GM12875 (cell line): Measurements from ENCODE around the gene AP4E1.
"Not testable (repeated sequence)": the region's sequence is repeated elsewhere in the genome, so short reads cannot be mapped to it uniquely, and the experiment has no call there.

Experiments
- H3K4me3 ChIP-seq: one replicate; pipeline ENCODE4 v1.5.1; 2011; ENCODE audit warnings: low read depth, low read length, control low read depth
- CTCF ChIP-seq: IDR thresholded peaks from 2 replicates; pipeline ENCODE4 v1.5.1; 2011; ENCODE audit warnings: low read depth, mild to moderate bottlenecking, control low read depth, inconsistent platforms, low read length, moderate library complexity, borderline replicate concordance; ENCODE audit not compliant: insufficient read depth

AP4E1 gene

DNA sequence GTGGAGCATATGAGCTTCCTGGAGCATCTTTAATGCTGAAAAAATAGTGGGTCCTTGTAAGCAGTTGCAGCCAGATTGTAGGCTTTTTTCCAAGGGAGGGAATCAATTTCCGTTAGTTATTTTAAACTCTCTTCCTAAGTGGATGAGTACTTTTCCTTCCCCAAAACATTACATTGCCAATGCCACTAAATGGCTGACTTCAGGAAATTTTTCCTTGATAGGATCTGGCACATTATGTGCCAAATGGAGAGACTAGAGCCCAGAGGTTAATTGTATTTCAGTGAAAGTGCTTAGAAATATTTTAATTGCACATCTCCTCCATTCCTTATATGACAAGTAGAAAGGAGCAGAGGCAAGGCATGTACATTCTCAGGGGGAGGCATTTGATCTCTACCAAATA, 102.7 kb downstream of the AP4E1 start:
- no peak for TF ChIP-seq CTCF
- H3K4me3 ChIP-seq: no peak overlapping the region

GRCh38 chr15:51016615-51017014, 108.1 kb downstream of the AP4E1 start:
- no peak overlapping the region for H3K4me3 ChIP-seq
- no peak for TF ChIP-seq CTCF

DNA sequence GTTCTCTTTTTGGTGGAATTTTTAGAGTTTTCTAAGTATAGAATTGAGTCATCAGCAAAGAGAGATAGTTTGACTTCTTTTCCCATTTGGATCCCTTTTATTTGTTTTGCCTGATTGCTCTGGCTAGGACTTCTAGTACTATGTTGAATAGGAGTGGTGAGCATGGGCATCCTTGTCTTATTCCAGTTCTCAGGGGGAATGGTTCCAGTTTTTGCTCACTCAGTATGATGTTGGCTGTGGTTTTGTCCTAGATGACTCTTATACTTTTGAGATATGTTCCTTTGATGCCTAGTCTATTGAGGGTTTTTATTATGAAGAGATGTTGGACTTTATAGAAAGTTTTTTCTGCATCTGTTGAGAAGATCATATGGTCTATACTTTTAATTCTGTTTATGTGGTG, 113.7 kb downstream of the AP4E1 start:
- no peak for TF ChIP-seq CTCF

DNA sequence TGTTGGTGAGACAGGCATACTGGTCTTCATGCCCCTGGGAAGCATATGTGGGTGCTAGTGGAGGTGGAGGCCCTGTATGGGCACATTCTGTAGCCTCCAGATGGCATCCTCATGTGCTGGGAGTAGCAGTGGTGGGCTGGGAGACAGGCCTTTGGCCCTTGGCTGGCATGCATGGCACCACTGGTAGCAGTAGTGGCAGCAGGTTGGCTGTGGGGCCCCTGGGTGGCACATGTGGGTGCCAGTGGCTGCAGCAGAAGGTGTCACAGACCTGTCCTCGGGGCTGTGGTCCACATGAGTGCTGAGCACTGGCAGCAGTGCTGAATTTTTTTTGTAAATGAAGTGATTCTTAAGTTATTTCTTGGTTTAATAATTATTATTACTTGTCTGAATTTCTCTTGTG, 115.0 kb downstream of the AP4E1 start:
- no peak overlapping the region for H3K4me3 ChIP-seq
- no peak for TF ChIP-seq CTCF

More for the DNA sequence above, 113.7 kb downstream of the AP4E1 start:
- H3K4me3 ChIP-seq: no peak overlapping the region

- no peak for TF ChIP-seq CTCF
- no peak overlapping the region for H3K4me3 ChIP-seq
Observed at GRCh38 chr15:51024735-51025453, 116.4 kb downstream of the AP4E1 start.

GRCh38 chr15:51025454-51025846, 117.0 kb downstream of the AP4E1 start:
- no peak for TF ChIP-seq CTCF
- H3K4me3 ChIP-seq: no peak overlapping the region

- no peak overlapping the region for H3K4me3 ChIP-seq
- no peak for TF ChIP-seq CTCF
Observed at GRCh38 chr15:51030649-51031316, 122.3 kb downstream of the AP4E1 start.

DNA sequence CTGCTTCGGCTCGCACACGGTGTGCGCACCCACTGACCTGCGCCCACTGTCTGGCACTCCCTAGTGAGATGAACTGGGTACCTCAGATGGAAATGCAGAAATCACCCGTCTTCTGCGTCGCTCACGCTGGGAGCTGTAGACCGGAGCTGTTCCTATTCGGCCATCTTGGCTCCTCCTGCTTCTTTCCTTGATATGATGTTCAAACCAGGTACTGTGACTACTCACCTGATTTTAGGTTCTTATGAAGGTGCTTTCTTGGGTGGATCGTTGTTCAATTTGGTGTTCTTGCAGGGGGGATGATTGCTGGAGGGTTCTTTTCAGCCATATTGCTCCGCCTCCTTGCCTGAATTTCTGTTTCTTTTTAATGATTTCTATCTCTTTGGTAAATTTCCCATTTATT, 129.0 kb downstream of the AP4E1 start:
- not testable (repeated sequence) for H3K4me3 ChIP-seq
